WTC11 (cell line): ENCODE measurements around the gene OMG. TPM values are rescaled to one million over a fixed set of nuclear protein-coding genes. Genes with fewer than 3 reads are reported as not detected.

Experiments
- ATAC-seq: fragments of 200-7000 bp; cut with Tn5 transposase; 2 replicates; pipeline ENCODE4 v1.10.0; 2021; ENCODE audit warnings: mild to moderate bottlenecking, moderate library complexity
- CTCF ChIA-PET: fragments of 300-600 bp; sonication (Branson Sonifier 250); formaldehyde crosslinking; loops from one replicate; lab custom pipeline; 2021; ENCODE audit warnings: antibody characterized with exemption; lab: Charles Lee
- POLR2A ChIA-PET: fragments of 350-600 bp; sonication (Branson Sonifier 250); formaldehyde crosslinking; loops from one replicate; lab custom pipeline; 2021; ENCODE audit warnings: antibody characterized with exemption; lab: Charles Lee
- DNase-seq: peaks from one replicate; pipeline ENCODE4 v3.0.0; 2021; ENCODE audit warnings: low spot score
- H3K27ac Mint-ChIP-seq: 2 replicates; pipeline ENCODE4 v1.8.0; 2021; ENCODE audit warnings: mixed read lengths
- H3K27me3 Mint-ChIP-seq: 2 replicates; pipeline ENCODE4 v1.8.0; 2021; ENCODE audit warnings: low read depth, mild to moderate bottlenecking, moderate library complexity, mixed read lengths
- H3K36me3 Mint-ChIP-seq: 2 replicates; pipeline ENCODE4 v1.8.0; 2021; ENCODE audit warnings: mixed read lengths
- H3K4me1 Mint-ChIP-seq: 2 replicates; pipeline ENCODE4 v1.8.0; 2022; ENCODE audit warnings: mixed read lengths
- H3K4me3 Mint-ChIP-seq: 2 replicates; pipeline ENCODE4 v1.8.0; 2021; ENCODE audit warnings: mild to moderate bottlenecking, moderate library complexity, mixed read lengths
- H3K9me3 Mint-ChIP-seq: 2 replicates; pipeline ENCODE4 v1.8.0; 2021; ENCODE audit warnings: mixed read lengths
- ATF1 ChIP-seq: sonication (generic); formaldehyde crosslinking; IDR thresholded peaks from 2 replicates; pipeline ENCODE4 v1.8.1; 2023; ENCODE audit warnings: mild to moderate bottlenecking, moderate library complexity, missing genetic modification reagents
- ETV6 ChIP-seq: sonication (generic); formaldehyde crosslinking; IDR thresholded peaks from 2 replicates; pipeline ENCODE4 v1.8.1; 2022; ENCODE audit warnings: mild to moderate bottlenecking, missing genetic modification reagents
- FOXJ3 ChIP-seq: sonication (generic); formaldehyde crosslinking; IDR thresholded peaks from 2 replicates; pipeline ENCODE4 v1.9.0; 2021; ENCODE audit warnings: missing genetic modification reagents, mild to moderate bottlenecking, borderline replicate concordance
- GTF2I ChIP-seq: fragments of 250-450 bp; sonication (Bioruptor Pico); conservative IDR thresholded peaks from 2 replicates; pipeline ENCODE4 v1.4.0; 2021; ENCODE audit warnings: mild to moderate bottlenecking
- HMGA2 ChIP-seq: fragments of 250-450 bp; sonication (Bioruptor Pico); IDR thresholded peaks from 2 replicates; pipeline ENCODE4 v1.4.0; 2021; ENCODE audit warnings: mild to moderate bottlenecking, moderate library complexity
- KAT7 ChIP-seq: sonication (generic); formaldehyde crosslinking; IDR thresholded peaks from 2 replicates; pipeline ENCODE4 v1.8.1; 2023; ENCODE audit warnings: missing genetic modification reagents, mild to moderate bottlenecking, borderline replicate concordance
- MXD4 ChIP-seq: fragments of 250-450 bp; sonication (Bioruptor Pico); IDR thresholded peaks from 2 replicates; pipeline ENCODE4 v1.8.0; 2021; ENCODE audit warnings: mild to moderate bottlenecking, moderate library complexity, borderline replicate concordance
- NFATC4 ChIP-seq: fragments of 250-450 bp; sonication (Bioruptor Pico); IDR thresholded peaks from 2 replicates; pipeline ENCODE4 v1.9.0; 2021; ENCODE audit warnings: mild to moderate bottlenecking
- NFYB ChIP-seq: sonication (generic); formaldehyde crosslinking; conservative IDR thresholded peaks from 2 replicates; pipeline ENCODE4 v1.8.0; 2022; ENCODE audit warnings: low read depth, missing genetic modification reagents
- NR1H2 ChIP-seq: sonication (generic); formaldehyde crosslinking; IDR thresholded peaks from 2 replicates; pipeline ENCODE4 v1.9.0; 2021; ENCODE audit warnings: mild to moderate bottlenecking, moderate library complexity, missing genetic modification reagents
- PRRX2 ChIP-seq: fragments of 250-450 bp; sonication (Bioruptor Pico); IDR thresholded peaks from 2 replicates; pipeline ENCODE4 v1.8.0; 2021; ENCODE audit warnings: mild to moderate bottlenecking
- RELA ChIP-seq: sonication (generic); formaldehyde crosslinking; IDR thresholded peaks from 2 replicates; pipeline ENCODE4 v1.8.1; 2022; ENCODE audit warnings: missing genetic modification reagents, mild to moderate bottlenecking, borderline replicate concordance
- SP1 ChIP-seq: sonication (generic); formaldehyde crosslinking; conservative IDR thresholded peaks from 2 replicates; pipeline ENCODE4 v1.8.1; 2022; ENCODE audit warnings: missing genetic modification reagents
- TCF7 ChIP-seq: sonication (generic); formaldehyde crosslinking; IDR thresholded peaks from 2 replicates; pipeline ENCODE4 v1.8.0; 2022; ENCODE audit warnings: mild to moderate bottlenecking, low read depth, missing genetic modification reagents, moderate library complexity
- TP53 ChIP-seq: sonication (generic); formaldehyde crosslinking; IDR thresholded peaks from 2 replicates; pipeline ENCODE4 v1.8.1; 2023; ENCODE audit warnings: mild to moderate bottlenecking, missing genetic modification reagents
- ZNF138 ChIP-seq: sonication (generic); formaldehyde crosslinking; conservative IDR thresholded peaks from 2 replicates; pipeline ENCODE4 v1.8.1; 2022; ENCODE audit warnings: mild to moderate bottlenecking, moderate library complexity, missing genetic modification reagents
- total RNA-seq: library from RNA; stranded (reverse); gene quantifications from 3 replicates; pipeline ENCODE4 v1.2.3, GENCODE V29; 2021
- TF ChIP-seq, protein P1 (sequence below): fragments of 250-450 bp; sonication (Bioruptor Pico); IDR thresholded peaks from 2 replicates; pipeline ENCODE4 v1.9.0; 2021; ENCODE audit warnings: mild to moderate bottlenecking
- TF ChIP-seq, protein P2 (sequence below): sonication (generic); formaldehyde crosslinking; IDR thresholded peaks from 2 replicates; pipeline ENCODE4 v1.8.1; 2023; ENCODE audit warnings: mild to moderate bottlenecking, missing genetic modification reagents
- TF ChIP-seq, protein P3 (sequence below): sonication (generic); formaldehyde crosslinking; IDR thresholded peaks from 2 replicates; pipeline ENCODE4 v1.8.1; 2022; ENCODE audit warnings: low read depth, missing genetic modification reagents, borderline replicate concordance
- TF ChIP-seq, protein P4 (sequence below): fragments of 250-450 bp; sonication (Bioruptor Pico); IDR thresholded peaks from 2 replicates; pipeline ENCODE4 v1.9.0; 2021; ENCODE audit warnings: moderate library complexity, mild to moderate bottlenecking, inconsistent platforms, borderline replicate concordance
- TF ChIP-seq, protein P5 (sequence below): sonication (generic); formaldehyde crosslinking; conservative IDR thresholded peaks from 2 replicates; pipeline ENCODE4 v1.8.1; 2022; ENCODE audit warnings: mild to moderate bottlenecking, missing genetic modification reagents
- TF ChIP-seq, protein P6 (sequence below): sonication (generic); formaldehyde crosslinking; IDR thresholded peaks from 2 replicates; pipeline ENCODE4 v1.8.1; 2022; ENCODE audit warnings: mild to moderate bottlenecking, moderate library complexity, missing genetic modification reagents
- TF ChIP-seq, protein P7 (sequence below): sonication (generic); formaldehyde crosslinking; IDR thresholded peaks from 2 replicates; pipeline ENCODE4 v1.8.1; 2022; ENCODE audit warnings: low read depth, mild to moderate bottlenecking, moderate library complexity, missing genetic modification reagents, borderline replicate concordance

The OMG gene
- total RNA-seq, 1 experiment from 2014 or later = not detected

DNA sequence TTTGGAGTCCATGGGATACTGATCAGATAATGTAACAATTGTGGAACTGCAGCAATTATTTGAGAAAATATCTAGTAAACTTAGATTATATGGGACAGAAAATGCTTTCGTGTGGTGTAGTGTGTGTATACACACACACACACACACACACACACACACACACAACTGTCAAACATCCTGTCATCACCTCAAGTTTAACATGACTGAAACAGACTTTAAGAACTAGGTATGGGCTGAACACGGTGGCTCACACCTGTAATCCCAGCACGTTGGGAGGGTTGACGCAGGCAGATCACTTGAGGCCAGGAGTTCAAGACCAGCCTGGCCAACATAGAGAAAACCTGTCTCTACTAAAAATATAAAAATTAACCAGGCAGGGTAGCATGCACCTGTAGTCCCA is 24.9 kb upstream of the OMG start:
- no peaks in the 10 kb centered on the region for H3K9me3 Mint-ChIP-seq
- TF ChIP-seq, protein P1, sequence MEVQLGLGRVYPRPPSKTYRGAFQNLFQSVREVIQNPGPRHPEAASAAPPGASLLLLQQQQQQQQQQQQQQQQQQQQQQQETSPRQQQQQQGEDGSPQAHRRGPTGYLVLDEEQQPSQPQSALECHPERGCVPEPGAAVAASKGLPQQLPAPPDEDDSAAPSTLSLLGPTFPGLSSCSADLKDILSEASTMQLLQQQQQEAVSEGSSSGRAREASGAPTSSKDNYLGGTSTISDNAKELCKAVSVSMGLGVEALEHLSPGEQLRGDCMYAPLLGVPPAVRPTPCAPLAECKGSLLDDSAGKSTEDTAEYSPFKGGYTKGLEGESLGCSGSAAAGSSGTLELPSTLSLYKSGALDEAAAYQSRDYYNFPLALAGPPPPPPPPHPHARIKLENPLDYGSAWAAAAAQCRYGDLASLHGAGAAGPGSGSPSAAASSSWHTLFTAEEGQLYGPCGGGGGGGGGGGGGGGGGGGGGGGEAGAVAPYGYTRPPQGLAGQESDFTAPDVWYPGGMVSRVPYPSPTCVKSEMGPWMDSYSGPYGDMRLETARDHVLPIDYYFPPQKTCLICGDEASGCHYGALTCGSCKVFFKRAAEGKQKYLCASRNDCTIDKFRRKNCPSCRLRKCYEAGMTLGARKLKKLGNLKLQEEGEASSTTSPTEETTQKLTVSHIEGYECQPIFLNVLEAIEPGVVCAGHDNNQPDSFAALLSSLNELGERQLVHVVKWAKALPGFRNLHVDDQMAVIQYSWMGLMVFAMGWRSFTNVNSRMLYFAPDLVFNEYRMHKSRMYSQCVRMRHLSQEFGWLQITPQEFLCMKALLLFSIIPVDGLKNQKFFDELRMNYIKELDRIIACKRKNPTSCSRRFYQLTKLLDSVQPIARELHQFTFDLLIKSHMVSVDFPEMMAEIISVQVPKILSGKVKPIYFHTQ (CRISPR knock-in tag) = no peak
- TF ChIP-seq TCF7 (CRISPR knock-in tag) = no peak
- no peak for TF ChIP-seq TP53
- TF ChIP-seq, protein P2, sequence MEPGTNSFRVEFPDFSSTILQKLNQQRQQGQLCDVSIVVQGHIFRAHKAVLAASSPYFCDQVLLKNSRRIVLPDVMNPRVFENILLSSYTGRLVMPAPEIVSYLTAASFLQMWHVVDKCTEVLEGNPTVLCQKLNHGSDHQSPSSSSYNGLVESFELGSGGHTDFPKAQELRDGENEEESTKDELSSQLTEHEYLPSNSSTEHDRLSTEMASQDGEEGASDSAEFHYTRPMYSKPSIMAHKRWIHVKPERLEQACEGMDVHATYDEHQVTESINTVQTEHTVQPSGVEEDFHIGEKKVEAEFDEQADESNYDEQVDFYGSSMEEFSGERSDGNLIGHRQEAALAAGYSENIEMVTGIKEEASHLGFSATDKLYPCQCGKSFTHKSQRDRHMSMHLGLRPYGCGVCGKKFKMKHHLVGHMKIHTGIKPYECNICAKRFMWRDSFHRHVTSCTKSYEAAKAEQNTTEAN (CRISPR knock-in tag) = no peak
- no peak for TF ChIP-seq KAT7 (CRISPR knock-in tag)
- TF ChIP-seq, protein P3, sequence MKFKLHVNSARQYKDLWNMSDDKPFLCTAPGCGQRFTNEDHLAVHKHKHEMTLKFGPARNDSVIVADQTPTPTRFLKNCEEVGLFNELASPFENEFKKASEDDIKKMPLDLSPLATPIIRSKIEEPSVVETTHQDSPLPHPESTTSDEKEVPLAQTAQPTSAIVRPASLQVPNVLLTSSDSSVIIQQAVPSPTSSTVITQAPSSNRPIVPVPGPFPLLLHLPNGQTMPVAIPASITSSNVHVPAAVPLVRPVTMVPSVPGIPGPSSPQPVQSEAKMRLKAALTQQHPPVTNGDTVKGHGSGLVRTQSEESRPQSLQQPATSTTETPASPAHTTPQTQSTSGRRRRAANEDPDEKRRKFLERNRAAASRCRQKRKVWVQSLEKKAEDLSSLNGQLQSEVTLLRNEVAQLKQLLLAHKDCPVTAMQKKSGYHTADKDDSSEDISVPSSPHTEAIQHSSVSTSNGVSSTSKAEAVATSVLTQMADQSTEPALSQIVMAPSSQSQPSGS = no peak
- TF ChIP-seq RELA (CRISPR knock-in tag) = no peak
- TF ChIP-seq, protein P4, sequence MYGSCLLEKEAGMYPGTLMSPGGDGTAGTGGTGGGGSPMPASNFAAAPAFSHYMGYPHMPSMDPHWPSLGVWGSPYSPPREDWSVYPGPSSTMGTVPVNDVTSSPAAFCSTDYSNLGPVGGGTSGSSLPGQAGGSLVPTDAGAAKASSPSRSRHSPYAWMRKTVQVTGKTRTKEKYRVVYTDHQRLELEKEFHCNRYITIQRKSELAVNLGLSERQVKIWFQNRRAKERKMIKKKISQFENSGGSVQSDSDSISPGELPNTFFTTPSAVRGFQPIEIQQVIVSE = no peak
- no peak for TF ChIP-seq PRRX2 (CRISPR knock-in tag)
- TF ChIP-seq, protein P5, sequence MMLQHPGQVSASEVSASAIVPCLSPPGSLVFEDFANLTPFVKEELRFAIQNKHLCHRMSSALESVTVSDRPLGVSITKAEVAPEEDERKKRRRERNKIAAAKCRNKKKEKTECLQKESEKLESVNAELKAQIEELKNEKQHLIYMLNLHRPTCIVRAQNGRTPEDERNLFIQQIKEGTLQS (CRISPR knock-in tag) = no peak
- no peak for TF ChIP-seq GTF2I (CRISPR knock-in tag)
- TF ChIP-seq NFYB (CRISPR knock-in tag) = no peak
- no peak for TF ChIP-seq MXD4 (CRISPR knock-in tag)
- no peak for TF ChIP-seq SP1 (CRISPR knock-in tag)
- no peak for TF ChIP-seq NR1H2 (CRISPR knock-in tag)
- TF ChIP-seq NFATC4 (CRISPR knock-in tag) = no peak
- no peak for TF ChIP-seq ATF1 (CRISPR knock-in tag)
- no peak for TF ChIP-seq ZNF138
- TF ChIP-seq, all 79 proteins: peak for 0
- Mint-ChIP-seq H3K4me3 (no peak overlapping the region), H3K4me1 (peaks cover 9% of the 10 kb centered on the region), H3K36me3 (no peaks in the 10 kb centered on the region), H3K27me3 (no peaks in the 10 kb centered on the region), H3K27ac (no peak overlapping the region)
- ChIA-PET CTCF (no interaction called here), POLR2A (no interaction called here)
- no peak for ATAC-seq
- no peak for DNase-seq

DNA sequence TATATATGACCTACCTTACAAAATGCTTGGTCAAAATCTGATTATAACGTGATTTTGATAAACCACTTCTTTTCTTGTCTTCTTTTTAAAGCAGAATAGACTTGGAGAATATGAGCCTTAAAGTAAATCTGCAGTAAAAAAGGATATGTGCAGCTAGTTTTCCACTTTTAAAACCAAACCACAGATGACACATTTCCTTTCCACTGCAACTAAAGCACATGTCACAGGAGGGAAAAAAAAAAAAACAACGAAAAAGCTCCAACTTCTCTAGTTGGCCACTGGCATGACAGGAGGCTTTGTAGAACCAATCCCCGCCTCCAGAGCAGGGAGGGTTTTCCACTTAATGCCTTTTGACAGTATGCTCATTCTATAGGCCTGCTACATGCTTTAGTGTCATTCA is 24.4 kb upstream of the OMG start, which contains the start of gene EVI2A:
Gene EVI2A (minus strand): TSS at position 142 of the 400 bp plus-strand sequence. CDS start 2,609 bp downstream, outside the sequence.
- POLR2A ChIA-PET = no interaction called here
- Mint-ChIP-seq H3K27ac (no peak within 1 kb of the TSS), H3K27me3 (no peaks in the 10 kb centered on the region), H3K4me1 (peaks cover 9% of the 10 kb centered on the region), H3K36me3 (no peaks in the 10 kb centered on the region), H3K9me3 (no peaks in the 10 kb centered on the region), H3K4me3 (no peak within 1 kb of the TSS)
- TF ChIP-seq PRRX2 (CRISPR knock-in tag) (no peak), NFATC4 (CRISPR knock-in tag) (no peak), HMGA2 (CRISPR knock-in tag) (no peak), ETV6 (CRISPR knock-in tag) (no peak), FOXJ3 (CRISPR knock-in tag) (no peak)
- TF ChIP-seq, protein P6, sequence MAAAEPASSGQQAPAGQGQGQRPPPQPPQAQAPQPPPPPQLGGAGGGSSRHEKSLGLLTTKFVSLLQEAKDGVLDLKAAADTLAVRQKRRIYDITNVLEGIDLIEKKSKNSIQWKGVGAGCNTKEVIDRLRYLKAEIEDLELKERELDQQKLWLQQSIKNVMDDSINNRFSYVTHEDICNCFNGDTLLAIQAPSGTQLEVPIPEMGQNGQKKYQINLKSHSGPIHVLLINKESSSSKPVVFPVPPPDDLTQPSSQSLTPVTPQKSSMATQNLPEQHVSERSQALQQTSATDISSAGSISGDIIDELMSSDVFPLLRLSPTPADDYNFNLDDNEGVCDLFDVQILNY = no peak
- TF ChIP-seq, protein P7, sequence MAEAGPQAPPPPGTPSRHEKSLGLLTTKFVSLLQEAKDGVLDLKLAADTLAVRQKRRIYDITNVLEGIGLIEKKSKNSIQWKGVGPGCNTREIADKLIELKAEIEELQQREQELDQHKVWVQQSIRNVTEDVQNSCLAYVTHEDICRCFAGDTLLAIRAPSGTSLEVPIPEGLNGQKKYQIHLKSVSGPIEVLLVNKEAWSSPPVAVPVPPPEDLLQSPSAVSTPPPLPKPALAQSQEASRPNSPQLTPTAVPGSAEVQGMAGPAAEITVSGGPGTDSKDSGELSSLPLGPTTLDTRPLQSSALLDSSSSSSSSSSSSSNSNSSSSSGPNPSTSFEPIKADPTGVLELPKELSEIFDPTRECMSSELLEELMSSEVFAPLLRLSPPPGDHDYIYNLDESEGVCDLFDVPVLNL (CRISPR knock-in tag) = no peak
- CTCF ChIA-PET = no interaction called here
- 0 out of 2 replicates have a peak, but pooled peaks have one; percentile 30 for ATAC-seq
- no peak for DNase-seq
